Fibroblast of villous mesenchyme (primary cell): ENCODE results near the gene ABCD3. TPM values are rescaled to one million over a fixed set of nuclear protein-coding genes. Genes with fewer than 3 reads are reported as not detected.

Source experiments
- DNase-seq: peaks from one replicate; pipeline ENCODE4 v3.0.0-alpha.2; 2010; ENCODE audit warnings: low read depth
- H3K4me3 ChIP-seq: 2 replicates; pipeline ENCODE4 v1.5.1; 2011; ENCODE audit warnings: low read depth, mild to moderate bottlenecking, low read length
- total RNA-seq: library from RNA; depleted of rRNA; stranded (reverse); fragments of >200 nt; gene quantifications from 2 replicates; pipeline ENCODE4 v1.2.3, GENCODE V29; 2012
- TF ChIP-seq, protein P1 (sequence below): IDR thresholded peaks from 2 replicates; pipeline ENCODE4 v1.5.1; 2012; ENCODE audit warnings: low read depth, mild to moderate bottlenecking, low read length; ENCODE audit not compliant: insufficient read depth

The ABCD3 gene
- total RNA-seq, 1 donor, result 44.0 TPM

DNA sequence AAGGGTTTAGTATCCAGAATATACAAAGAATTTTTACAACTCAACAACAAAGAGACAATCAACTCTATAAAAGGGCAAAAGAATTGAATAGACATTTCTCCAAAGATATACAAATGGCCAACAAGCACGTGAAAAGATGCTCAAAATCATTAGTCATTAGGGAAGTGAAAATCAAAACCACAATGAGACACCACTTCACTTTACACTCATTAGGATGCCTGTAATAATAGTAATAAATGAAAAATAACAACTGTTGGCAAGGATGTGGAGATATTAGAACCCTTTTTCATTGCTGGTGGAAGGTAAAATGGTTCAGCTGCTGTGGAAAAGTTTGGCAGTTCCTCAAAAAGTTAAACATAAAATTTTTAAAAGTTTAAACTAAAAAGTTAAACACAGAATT, 7.0 kb upstream of the ABCD3 start:
- DNase-seq, result no peak
- no peak overlapping the region for H3K4me3 ChIP-seq
- TF ChIP-seq, protein P1, sequence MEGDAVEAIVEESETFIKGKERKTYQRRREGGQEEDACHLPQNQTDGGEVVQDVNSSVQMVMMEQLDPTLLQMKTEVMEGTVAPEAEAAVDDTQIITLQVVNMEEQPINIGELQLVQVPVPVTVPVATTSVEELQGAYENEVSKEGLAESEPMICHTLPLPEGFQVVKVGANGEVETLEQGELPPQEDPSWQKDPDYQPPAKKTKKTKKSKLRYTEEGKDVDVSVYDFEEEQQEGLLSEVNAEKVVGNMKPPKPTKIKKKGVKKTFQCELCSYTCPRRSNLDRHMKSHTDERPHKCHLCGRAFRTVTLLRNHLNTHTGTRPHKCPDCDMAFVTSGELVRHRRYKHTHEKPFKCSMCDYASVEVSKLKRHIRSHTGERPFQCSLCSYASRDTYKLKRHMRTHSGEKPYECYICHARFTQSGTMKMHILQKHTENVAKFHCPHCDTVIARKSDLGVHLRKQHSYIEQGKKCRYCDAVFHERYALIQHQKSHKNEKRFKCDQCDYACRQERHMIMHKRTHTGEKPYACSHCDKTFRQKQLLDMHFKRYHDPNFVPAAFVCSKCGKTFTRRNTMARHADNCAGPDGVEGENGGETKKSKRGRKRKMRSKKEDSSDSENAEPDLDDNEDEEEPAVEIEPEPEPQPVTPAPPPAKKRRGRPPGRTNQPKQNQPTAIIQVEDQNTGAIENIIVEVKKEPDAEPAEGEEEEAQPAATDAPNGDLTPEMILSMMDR, result no peak

DNA sequence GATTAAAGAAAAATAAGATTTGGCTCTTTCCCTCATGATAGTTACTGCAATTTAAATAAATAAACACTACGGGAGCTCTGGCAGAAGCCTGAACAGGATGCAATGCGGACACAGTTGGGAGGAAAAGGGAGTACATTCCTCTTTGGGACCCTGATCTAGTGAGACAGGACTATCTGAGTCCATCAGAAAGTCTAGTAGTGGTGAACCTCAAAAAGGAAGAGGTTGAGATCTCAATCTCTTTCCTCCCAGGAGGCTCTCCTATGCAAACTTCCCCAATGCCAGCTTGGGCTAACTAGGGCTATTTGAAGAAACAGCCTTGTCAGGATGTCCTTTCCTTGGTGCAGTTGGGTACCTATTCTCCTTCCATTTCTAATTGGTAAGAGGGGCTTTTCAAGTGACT, 4.9 kb upstream of the ABCD3 start:
- no peak overlapping the region for H3K4me3 ChIP-seq
- no peak for DNase-seq
- TF ChIP-seq, protein P1, result no peak

DNA sequence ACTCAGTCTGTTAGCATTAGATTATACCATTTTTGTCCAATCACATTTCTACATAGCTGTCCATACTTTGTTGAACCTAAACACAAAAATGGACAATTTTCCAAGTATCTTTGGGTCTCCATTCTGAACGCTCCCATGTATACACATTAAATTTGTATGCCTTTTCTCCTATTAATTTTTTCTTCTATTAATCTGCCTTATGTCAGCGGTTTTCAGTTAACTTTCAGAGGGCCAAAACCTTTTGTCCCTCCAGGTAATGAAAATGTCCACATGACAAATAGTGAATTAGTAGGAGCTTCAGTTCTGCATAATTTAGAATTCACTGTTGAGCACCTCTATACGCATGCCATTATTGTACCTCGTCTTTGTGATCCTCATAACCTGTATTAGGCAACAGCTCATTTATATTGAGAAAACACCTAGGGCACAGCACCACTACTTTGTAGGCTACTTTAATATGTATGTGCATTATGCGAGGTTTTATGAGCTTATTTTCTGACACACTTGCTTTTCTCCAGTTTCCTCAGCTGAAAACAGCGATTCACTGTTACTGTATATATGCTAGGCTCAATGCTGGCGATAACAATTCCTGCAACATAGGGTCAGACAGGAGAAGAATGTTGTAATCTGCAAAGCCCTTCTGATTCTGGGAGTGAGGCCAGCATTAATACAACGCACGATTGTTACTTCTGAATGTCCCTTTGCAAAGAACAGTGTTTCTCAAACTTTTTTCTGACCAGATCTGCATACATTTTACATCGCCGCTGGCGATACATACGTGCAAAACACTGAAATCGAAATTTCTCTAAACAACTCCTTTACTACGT, 1.1 kb upstream of the ABCD3 start:
- peak overlapping the region; percentile 70 for H3K4me3 ChIP-seq
- TF ChIP-seq, protein P1, result no peak
- DNase-seq, result peak; percentile 82

DNA sequence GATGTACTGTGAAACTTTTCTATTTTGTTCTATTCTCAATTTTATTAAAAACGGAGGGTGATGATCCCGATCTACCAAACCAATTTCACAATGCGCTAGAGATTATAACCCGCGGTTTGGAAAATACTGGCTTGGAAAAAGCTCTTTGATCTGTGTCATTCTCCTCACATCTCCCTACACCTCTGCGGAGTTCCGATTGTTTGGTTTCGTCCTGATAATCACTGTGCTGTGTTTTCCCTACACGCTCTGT, 536 bp upstream of the ABCD3 start:
- TF ChIP-seq, protein P1, result no peak
- no peak for DNase-seq
- peak overlapping the region; percentile 70 for H3K4me3 ChIP-seq

DNA sequence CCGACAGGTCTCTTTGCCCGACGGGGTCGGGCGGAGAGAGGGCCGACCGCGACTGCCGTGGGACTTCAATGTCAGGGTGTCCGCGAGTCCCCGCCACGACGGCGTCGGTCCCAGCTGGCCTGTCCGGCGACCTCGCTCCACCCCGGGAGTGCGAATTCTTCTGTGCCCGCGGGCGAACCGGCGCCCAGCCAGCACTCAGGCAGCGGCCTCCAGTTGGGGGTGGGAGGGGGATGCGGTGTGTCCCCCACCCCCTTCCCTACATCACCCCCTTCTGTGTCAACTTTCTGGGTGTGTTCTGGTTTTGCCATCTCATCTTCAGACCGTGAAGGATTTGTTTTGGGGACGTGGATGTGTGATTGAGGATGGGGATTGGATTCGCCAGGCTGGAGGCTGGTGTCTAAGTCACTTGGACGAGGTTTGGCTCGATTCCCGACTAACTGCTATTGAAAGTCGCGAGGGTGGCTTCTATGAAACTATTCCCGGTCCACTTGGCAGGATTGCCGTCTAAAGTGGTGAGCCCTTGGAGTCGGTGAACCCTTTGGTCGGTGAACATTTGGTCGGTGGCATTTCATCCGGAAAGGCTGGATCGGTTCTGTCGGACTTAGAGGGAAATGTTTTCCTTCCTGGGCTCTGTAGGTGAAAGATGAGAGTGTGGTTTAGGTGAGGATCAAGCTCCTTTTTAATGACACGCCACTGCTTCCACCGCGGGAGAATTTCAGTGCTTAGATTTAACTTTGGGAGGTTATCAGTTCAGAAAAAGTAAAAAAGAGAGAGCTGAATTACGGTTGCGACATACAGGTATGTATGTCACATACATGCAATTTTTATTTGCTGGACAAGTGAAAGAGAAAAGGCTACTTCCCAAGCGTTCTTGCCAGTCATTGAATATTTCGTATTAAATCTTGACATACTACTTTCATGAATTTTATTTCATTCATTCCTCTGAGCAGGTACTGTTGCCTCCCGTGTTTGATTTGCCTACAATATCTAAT, 771 bp downstream of the ABCD3 start:
- H3K4me3 ChIP-seq, result peak overlapping the region; percentile 72
- TF ChIP-seq, protein P1, result no peak
- DNase-seq, result peak; percentile 42

DNA sequence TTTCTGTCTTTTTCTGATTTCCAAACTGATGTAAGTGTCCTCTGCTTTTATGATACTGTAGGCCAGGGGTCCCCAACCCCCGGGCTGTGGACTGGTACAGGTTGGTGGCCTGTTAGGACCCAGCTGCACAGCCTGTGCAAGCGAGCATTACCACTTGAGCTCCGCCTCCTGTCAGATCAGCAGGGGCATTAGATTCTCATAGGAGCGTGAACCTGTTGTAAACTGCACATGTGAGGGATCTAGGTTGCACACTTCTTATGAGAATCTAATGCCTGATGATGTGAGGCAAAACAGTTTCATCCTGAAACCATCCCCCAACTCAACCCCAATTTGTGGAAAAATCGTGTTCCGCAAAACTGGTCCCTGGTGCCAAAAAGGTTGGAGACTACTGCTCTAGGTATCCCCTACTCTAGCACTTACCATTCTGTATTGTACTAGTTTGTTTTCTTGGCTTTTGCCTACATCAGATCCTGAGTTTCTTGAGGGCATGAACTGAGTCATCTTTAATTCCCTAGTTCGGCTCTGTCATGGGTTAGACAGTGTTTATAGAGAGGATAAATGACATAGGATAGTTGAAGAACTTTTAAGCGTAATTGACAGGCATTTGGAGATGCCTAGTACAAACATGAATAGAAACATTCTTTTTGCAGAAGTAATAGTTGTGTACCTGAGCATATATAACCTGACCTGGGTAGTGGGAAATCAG, 4.1 kb downstream of the ABCD3 start:
- TF ChIP-seq, protein P1, result no peak
- DNase-seq, result no peak

More for the DNA sequence above, 4.1 kb downstream of the ABCD3 start:
- no peak overlapping the region for H3K4me3 ChIP-seq
